OCI-M2 (cell line): ENCODE data around the gene SORD.
"Not testable (repeated sequence)": the region's sequence is repeated elsewhere in the genome, so short reads cannot be mapped to it uniquely, and the experiment has no call there.

Source experiments
- DNase-seq: peaks from one replicate; lab custom pipeline; 2025; ENCODE audit not compliant: unreplicated experiment; lab: John Stamatoyannopoulos, UW

SORD gene

DNA sequence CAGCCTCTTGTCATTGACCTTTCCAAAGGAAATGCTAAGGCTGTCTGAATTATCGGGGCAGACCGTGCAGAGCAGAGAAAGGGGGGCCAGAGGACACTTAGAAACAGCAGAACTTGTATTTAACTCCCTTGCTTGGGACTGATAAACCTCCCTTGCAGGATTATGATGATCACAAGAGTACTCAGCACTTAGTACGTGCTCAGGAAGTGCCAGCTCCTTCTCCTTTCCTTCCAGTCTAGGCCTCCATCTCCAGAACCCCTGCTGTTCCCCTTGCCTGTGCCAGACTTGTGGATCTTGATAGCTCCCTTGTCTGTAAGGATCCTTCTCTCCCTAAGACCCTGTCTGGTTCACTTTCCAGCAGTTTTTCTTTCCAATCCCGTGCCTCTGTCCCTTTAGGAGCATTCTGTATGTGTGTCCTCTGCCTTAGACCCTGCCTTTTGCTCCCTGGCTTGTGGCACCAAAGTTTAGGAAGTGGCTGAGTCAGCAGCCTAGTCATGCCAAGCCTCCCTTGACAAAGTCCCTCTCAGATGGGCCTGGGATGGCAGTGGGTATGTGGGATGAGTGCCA is 747 bp downstream of the SORD start:
- no peak for DNase-seq

DNA sequence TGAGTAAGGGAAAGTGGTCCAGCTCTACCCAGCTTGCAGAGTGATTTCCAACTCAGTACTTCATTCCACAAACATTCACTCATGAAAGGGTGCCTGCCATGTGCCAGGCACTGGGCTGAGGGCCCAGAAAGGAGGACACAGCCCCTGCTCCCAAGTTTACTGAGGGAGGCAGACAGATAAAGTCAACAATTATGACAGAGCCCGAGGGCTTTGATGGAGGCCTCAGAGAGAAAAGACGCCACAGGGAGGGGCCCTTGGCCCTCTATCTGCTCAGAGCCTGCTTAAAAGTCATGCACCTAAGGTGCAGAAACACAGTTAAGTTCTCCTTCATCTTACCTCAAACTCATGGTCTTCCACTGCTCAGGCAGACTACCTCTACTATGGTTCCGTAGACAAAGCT is 1.7 kb downstream of the SORD start:
- DNase-seq = not testable (repeated sequence)

DNA sequence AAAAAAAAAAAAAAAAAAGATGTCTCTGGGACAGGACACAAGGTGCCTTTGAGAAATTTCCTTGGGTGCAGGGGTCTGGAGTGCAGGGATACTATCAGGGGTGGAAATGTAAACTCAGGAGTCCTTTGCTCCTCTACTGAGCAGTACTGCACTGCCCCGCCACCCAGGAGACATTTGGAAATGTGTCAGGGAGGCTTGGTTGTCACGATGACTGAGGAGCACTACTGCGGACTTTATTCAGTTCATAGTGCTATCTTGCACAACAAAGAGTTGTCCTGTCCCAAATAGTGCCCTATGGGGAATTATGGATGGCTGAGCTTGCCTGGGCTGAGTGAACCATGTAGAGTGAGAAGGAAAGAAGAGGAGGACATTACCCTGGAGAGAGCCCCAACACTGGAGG is 2.6 kb downstream of the SORD start:
- not testable (repeated sequence) for DNase-seq

DNA sequence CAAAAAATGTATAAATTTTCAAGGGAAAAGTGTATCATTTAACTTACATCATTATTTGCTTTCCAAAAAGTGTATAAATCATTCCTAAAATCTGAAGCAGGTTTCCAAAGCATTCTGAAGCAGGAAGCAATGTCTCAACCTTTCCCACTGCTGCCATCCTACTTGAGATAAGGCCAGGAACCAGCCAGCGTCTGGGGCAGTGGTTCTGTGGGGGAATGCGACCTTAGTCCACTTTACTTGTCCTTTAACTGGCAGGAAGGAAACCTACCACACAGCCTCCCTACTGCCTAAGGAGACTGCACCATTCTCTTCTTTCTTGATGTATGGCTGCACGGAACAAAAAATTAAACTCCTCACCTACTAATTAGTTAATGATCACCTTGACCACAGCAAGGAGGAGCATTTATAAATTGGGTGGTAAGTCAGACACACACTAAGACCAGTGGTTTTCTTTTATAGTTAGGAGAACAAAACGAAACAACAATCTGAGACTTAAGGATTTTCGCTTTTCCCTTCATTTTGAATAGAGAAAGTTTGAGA is 3.7 kb downstream of the SORD start:
- no peak for DNase-seq

DNA sequence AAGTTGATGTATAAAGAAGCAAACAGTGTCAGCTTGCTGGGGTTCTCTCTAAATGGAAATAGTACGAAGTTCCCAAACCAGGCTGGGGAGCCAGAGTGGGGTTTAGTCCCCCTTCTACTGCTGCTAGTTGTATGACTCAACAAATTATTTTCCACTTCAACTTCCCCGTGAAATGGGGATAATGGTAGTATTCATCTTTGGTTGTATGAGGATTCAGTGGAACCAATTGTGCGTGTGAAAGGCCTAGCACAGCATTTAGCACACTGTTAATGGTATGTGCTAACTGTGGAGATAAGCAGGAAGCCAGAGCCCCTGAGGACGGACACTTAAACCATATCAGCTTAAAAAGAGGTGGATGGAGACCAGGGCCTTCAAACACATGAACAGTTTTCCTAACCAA is 4.2 kb downstream of the SORD start:
- DNase-seq = no peak

DNA sequence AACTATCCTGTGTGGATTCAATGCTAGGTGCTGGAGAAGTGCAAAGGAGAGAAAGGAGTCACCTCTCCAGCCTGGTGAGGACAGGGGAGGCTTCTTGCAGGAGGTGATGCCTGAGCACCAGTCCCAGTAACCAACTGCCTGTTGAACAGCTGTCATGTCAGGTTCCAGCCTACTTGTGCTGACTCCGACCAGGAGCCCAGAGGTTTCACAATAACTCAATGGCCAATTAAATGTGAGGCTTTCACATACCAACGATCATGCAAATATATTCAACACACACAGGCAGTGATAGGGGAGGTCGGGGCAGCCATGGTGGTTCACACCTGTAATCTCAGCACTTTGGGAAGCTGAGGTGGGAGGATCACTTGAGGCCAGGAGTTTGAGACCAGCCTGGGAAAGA is 7.7 kb downstream of the SORD start:
- no peak for DNase-seq

DNA sequence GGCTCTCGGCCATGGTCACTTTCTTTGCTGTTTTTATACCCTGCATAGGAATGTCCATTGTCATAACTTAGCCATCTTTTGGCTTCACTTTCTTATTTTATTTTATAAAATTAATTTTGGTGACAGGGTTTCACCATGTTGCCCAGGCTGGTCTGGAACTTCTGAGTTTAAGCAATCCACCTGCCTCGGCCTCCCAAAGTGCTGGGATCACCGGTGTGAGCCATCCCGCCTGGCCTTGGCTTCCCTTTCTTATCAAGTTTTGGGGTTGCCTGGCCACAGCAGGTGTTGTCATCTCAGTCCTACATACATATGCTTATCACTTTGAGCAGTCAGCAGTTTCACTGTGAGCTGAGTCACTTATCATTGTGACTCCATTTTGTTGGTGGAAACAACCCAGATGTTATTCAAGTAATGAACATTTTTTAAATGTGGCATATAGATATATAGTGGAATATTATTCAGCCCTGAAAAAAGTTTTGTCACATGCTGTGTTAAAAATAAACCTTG is 8.6 kb downstream of the SORD start:
- DNase-seq = not testable (repeated sequence)

DNA sequence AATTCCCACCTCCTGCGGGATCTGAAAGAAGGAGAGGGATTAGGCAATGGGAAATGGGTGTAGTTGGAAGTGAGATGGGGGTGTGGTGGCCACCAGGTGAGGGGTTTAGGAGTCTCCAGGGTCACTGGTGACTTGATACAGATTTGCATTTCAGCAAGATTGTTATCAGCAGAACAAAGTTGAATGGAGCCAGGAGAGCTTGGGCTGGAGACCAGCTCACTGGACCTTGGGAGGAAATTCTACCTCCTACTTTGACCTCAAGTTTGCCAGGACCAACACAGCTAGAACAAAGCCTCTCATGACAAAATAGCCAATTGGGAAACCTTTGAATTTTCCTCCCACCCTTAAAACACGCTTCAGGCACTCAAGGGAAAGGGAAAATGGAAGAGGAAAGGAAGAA is 9.5 kb downstream of the SORD start:
- DNase-seq = not testable (repeated sequence)

DNA sequence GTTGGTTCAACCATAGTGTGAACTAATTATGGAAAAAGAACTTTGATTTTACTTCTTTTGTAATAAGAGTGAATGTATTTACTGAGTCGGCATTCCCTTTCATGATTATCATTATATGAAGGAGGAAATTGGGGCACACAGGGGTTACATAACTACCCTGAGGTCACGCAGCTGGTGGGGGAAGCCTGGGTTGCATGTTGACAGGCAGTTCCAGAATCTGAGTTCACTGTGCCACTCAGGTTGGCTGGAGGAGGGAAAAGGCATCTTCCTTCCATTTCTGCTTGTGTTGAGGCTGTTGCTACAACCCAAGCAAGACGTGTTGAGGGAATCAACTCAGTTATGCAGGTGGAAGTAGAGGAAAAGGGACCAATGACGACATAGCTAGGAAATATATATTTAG is 11.1 kb downstream of the SORD start:
- not testable (repeated sequence) for DNase-seq

DNA sequence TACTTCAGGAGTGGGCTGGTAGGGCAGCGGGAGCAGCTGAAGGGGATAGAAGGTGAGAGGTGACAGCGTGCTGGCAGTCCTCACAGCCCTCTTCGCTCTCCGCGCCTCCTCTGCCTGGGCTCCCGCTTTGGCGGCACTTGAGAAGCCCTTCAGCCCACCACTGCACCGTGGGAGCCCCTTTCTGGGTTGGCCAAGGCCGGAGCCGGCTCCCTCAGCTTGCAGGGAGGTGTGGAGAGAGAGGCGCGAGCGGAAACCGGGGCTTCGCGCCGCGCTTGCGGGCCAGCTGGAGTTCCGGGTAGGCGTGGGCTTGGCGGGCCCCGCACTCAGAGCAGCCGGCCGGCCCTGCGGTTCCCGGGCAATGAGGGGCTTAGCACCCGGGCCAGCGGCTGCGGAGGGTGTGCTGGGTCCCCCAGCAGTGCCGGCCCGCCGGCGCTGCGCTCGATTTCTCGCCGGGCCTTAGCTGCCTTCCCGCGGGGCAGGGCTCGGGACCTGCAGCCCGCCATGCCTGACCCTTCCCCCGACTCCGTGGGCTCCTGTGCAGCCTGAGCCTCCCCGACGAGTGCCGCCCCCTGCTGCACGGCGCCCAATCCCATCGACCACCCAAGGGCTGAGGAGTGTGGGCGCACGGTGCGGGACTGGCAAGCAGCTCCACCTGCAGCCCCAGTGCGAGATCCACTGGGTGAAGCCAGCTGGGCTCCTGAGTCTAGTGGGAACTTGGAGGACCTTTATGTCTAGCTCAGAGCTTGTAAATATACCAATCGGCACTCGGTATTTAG is 11.8 kb downstream of the SORD start:
- DNase-seq = not testable (repeated sequence)

DNA sequence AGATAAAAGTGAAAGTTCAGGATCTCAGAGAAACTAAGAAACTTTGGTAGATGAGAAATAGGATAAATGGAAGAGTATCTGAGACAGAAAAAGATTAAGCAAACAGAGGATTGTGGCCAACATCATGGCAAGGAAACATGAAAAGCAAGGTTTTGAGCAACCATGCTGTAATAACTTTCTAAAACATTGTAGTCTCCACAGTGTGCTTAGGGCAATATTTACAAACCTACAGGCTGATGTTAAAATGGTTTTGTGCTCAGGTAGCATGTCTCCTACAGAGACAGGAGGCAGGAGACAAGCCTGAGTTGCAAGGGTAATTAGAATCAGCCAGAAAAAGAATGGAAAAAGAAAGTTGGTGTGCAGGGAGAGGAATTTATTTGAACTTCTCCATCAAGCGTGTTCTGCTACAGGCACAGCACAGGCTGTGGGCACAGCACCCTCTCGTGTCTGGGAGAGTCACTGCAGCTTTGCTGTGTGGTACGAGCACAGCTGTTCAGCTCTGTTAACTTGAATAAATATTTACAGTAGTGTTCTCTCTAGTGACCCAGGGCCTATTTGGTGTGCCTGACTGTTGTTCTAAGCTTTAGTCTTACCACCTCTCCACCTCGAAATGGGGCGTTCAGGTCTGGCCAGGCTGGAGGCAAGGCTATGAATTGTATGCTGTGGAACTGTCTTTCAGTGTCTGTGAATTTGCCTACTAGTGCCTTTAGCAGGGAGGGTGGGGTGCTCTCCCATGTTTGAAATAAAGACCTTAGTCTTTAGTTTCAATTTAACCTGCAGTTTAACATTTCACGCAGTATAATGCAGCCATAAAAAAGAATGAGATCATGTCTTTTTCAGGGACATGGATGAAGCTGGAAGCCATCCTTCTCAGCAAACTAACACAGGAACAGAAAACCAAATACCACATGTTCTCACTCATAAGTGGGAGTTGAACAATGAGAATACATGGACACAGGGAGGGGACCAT is 14.1 kb downstream of the SORD start:
- DNase-seq = not testable (repeated sequence)

DNA sequence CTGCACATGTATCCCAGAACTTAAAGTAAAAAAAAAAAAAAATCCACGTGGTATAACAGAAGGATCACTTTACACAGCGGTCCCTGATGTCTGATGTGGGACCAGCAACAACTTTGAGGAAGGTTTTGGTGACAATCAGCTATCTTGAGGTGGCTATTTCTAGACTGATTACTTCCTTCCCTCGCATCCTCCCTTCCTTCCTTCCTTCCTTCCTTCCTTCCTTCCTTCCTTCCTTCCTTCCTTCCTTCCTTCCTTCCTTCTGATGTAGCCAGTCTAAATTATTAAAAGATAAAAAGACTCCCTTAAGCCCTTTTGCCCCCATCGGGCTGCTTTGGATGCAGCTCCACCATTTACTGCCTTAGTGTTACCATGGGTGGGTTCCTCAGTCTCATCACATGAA is 14.9 kb downstream of the SORD start:
- no peak for DNase-seq

DNA sequence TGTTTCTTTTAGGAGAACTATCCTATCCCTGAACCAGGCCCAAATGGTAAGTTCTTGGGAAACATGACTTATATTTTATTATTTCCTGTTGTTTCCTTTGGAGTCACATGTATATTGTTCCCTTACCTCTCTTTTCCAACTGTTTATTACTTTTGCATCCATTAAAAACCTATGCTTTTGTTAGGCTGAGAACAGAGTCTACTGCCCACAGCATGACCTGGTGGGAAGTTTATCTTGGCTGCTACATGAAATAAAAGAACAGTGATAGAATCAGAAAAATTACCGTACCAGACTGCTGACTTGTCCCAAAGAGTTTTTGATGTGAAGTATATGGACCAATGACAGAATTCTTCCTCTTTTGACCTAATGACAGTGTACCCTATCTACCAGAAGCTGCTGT is 17.4 kb downstream of the SORD start:
- DNase-seq = not testable (repeated sequence)

DNA sequence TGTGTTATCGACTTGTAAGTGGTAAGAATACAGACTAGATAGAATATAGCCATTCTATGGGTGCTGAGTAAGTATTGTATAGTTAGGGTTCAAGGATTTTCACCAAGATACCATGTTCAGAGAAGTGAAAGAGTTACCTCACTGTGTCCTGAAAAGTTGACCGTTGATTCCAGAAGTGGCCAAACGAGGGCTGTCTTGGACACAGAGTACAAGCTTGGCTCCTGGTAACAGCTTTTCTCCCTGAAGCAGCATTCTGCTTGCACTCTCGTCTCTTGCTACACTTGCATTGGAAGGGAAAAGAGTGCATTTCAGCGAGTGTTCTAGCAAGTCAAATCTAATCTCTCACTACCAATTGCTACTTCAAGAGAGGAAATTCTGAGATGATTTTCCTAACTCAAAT is 18.5 kb downstream of the SORD start:
- not testable (repeated sequence) for DNase-seq

DNA sequence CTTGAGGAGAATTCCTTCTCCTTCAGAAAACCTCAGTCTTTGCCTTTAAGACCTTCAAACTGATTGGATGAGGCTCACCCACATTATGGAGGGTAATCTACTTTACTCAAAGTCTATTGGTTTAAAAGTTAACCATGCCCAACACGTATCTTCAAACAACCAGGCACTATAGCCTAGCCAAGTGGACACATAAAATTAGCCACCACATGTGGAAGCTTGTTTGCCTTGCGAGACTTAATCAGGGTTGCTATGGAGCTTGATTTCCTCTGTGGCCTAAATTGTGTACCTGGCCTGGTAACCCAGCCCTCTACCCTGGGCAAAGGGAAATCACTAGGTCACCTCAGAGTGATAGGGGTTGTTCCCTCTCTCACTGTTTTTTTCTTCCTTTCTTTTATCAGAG is 19.9 kb downstream of the SORD start:
- not testable (repeated sequence) for DNase-seq

DNA sequence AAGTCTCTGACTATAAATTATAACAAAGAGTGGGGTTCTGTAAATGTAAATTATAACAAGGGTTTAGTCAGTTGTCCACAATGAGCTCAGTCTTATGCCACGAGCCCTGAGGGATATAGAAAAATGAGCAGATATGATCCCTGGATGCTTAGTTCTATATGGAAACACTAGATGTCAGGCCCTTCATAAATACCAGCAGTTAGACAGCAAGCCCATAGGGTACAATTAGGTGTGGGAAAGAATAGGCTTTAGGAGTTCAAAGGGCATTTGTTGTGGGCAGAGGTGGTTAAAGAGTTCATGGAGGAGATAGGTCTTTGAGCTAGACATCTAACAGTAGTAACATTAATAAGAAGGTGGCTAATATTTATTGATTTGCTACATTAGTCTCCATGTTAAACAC is 21.3 kb downstream of the SORD start:
- DNase-seq = not testable (repeated sequence)

DNA sequence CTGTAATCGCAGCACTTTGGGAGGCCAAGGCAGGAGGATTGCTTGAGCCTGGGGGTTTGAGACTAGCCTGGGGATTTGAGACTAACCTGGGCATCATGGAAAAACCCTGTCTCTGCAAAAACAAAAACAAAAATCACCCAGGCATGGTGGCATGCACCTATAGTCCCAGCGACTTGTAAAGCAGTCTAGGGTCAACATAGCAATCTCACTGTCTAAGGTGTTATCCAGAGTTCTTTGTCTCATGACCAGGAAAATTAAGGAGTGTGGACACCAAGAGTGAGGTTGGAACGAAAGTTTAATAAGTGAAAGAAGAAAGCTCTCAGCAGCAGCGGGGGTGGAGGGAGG is 25.4 kb downstream of the SORD start:
- not testable (repeated sequence) for DNase-seq

DNA sequence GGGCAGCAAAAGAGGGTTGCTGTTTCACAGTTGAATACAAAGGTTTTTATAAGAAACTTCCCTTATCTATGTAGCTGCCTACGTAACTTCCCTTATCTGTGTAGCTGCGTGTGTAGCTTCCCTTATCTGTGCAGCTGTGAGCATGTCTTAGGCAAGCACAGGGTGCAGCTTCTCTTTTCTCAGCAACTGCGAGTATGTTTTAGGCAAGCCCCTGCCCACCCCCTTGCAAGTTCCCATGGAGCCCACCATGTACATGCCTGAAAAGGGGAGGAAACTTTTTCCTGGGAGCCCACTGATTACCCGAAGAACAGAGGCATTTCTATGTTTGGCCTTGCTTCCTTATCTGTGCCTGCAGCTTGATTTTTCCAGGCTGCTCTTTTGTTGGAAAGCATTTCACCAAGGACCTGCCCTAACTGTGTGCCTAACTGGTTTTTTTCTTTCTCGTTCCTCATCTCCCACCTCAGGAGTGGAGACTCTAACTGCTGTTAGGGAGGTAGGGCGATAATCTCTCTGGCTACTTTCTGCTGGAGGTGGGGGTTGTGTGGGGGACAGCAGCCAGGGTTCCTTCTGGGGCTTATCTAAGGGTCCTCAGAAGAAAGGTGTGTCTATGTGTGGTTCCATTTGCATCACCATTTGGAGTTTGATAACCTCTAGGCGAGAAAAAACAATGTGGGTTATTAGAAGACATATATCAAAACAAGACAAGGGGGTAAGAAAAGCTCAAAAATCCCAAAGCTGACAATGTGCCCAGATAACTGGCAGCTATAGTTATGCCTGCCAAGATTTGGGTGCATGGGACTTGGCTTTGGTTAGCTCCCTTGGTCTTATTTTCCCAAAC is 26.0 kb downstream of the SORD start:
- DNase-seq = peak; percentile 84

DNA sequence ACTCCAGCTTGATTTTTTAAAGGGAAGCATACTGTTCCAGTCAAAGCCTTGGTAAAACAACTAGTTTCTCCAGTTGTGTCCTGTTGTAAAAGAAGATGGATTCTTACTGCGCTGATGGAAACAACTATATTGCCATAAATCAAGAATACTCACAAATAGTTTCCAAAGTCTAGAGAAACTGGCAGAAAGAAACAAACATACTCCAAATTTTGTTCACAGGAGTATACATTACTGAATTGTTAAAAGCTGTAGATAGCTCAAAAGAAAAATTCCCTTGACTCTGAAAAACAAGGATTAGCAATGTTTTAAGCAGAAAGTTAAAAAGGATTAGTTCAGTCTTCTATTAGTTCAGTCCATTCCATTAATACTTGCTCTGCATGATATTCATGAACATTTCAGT is 27.6 kb downstream of the SORD start:
- no peak for DNase-seq

DNA sequence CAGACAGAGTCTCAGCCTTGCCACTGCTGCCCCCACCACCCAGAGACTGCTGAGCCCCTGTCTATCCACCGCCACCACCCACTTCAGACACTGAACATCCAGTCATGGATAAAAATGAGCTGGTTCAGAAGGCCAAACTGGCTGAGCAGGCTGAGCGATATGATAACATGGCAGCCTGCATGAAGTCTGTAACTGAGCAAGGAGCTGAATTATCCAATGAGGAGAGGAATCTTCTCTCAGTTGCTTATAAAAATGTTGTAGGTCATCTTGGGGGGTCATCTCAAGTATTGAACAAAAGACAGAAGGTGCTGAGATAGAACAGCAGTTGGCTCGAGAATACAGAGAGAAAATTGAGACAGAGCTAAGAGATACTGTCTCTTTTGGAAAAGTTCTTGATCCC is 29.7 kb downstream of the SORD start:
- DNase-seq = not testable (repeated sequence)
